Keratinocyte (primary cell): Measurements from ENCODE around the gene RPN1.

ENCODE experiments used
- EZH2 ChIP-seq: IDR thresholded peaks from one replicate; pipeline ENCODE4 v1.6.1; 2012; ENCODE audit warnings: inconsistent platforms, mild to moderate bottlenecking, low read length, moderate library complexity
- TF ChIP-seq, protein P1 (sequence below), 3 experiments: IDR thresholded peaks in 1 of 3; conservative IDR thresholded peaks in 1 of 3; optimal IDR thresholded peaks in 1 of 3; 2 replicates in 2 of 3; 3 replicates in 1 of 3; pipeline versions ENCODE3 to v1.5.1; 2011; ENCODE audit warnings: low read length in 3 of 3, mild to moderate bottlenecking in 3 of 3, moderate library complexity in 2 of 3, control low read depth in 1 of 3, inconsistent platforms in 1 of 3; ENCODE audit not compliant: insufficient read depth in 2 of 3; ENCODE audit errors: extremely low read depth in 1 of 3

- TF ChIP-seq, protein P1, sequence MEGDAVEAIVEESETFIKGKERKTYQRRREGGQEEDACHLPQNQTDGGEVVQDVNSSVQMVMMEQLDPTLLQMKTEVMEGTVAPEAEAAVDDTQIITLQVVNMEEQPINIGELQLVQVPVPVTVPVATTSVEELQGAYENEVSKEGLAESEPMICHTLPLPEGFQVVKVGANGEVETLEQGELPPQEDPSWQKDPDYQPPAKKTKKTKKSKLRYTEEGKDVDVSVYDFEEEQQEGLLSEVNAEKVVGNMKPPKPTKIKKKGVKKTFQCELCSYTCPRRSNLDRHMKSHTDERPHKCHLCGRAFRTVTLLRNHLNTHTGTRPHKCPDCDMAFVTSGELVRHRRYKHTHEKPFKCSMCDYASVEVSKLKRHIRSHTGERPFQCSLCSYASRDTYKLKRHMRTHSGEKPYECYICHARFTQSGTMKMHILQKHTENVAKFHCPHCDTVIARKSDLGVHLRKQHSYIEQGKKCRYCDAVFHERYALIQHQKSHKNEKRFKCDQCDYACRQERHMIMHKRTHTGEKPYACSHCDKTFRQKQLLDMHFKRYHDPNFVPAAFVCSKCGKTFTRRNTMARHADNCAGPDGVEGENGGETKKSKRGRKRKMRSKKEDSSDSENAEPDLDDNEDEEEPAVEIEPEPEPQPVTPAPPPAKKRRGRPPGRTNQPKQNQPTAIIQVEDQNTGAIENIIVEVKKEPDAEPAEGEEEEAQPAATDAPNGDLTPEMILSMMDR (optimal IDR thresholded peaks at IDR 0.05 in 1 of 3, IDR thresholded peaks at IDR 0.05 in 1 of 3, conservative IDR thresholded peaks at IDR 0.05 in 1 of 3; ENCODE audit: extremely low read depth in 1 of 3, insufficient read depth in 2 of 3, low read length in 3 of 3): no peak
- no peak for TF ChIP-seq EZH2
These were observed 78.6 kb downstream of the RPN1 start for GRCh38 chr3:128572013-128572412.
